Measurements from ENCODE around the gene ME2.
"Not testable (repeated sequence)": the region's sequence is repeated elsewhere in the genome, so short reads cannot be mapped to it uniquely, and the experiment has no call there.

The ME2 gene

DNA sequence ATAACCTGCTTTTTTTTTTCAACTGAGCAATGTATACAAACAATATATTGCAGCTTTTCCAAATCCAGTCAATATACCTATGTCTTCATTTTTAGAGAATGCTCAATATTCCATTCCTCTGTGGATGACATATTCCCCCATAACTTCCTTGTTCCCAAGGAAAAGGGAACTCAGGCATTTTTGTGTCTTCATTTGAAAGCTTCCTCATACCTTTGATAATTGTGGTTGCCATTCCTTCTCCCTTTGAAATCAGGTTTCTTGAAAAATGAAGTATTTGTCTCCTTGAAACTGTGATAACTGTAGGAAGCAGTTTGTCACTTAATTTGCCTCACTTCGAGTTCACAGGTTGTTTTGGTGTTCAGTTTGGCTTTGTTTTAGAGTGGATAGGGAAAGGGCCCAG, 102.5 kb downstream of the ME2 start:
- no peak for DNase-seq

DNA sequence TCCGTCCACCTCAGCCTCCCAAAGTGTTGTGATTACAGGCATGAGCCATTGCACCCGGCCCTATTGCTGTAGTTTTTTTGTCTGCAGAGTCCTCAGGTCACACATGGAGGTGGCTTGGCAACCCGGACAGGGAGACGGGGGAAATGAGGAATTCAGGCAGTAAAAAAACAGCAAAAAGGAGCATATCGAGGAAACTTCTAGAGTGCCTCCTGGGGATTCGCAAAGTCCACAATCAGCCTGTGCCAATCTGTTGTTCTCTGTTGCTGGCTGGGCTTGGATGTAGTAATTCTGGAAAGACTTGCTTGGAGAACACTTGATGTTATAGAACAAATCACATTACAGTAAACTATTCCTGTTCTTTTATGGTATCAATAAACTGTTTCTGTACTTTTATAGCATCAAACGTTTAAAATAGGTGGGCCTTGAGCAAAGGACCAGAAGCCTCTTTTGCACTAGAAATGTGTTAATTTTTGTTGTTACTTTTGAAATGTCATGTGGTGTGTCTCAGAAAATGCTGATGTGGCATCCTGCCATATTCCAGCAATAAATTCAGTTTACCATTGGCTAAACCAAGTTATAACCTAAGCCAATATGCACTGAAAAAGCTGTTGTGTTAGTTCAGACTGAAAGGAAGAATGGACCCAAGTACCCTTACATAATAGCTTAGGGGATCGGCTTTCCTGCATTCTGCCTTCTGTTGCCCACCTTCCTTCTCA, 103.3 kb downstream of the ME2 start:
- no peak for DNase-seq

GRCh38 chr18:50982802-50983179, 103.9 kb downstream of the ME2 start:
- no peak for DNase-seq

DNA sequence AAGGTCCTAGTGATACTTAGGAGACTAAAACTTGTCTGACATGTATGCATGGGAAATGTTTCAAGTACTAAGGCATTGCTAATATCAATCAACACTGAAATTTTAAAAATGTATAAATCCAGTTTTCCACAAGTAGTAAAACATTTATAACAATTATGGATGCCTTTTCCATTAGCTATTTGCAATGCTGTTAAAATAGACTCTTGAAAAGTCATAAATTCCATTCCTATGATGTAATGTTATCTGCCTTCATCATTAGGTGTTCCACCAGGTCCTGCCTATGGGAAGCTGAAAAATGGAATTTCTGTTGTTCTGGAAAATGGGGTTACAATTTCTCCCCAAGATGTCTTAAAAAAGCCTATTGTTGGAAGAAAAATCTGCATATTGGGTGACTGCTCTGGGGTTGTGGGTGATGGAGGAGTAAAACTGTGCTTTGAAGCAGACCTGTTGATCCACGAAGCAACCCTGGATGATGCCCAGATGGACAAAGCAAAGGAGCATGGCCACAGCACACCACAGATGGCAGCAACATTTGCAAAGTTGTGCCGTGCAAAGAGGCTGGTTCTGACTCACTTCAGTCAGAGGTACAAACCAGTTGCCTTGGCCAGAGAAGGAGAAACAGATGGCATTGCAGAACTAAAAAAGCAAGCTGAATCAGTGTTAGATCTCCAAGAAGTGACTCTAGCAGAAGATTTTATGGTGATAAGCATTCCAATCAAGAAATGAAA, 107.6 kb downstream of the ME2 start:
- no peak for DNase-seq

- no peak for DNase-seq
These were observed 108.3 kb downstream of the ME2 start for GRCh38 chr18:50987261-50987660.

DNA sequence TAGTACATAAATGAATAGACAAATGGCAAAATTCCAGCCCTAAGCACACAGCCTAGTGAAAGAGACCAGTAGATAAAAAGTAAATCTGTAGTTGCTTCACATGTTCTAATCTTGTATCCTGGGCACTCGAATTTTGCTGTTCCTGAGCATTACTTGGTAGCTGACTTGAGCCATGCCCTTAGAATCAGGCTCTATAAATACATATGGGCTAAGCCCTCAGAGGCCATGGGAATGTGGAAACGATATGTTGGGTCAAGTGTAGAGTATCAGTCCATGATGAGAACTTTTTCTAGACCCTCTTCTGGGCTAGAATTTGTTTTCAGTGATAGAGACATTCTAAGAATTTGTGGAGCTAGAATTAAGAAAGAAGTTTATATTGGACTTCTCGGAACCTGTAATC, 110.8 kb downstream of the ME2 start:
- no peak for DNase-seq

- DNase-seq = no peak
These were observed 113.4 kb downstream of the ME2 start for GRCh38 chr18:50992351-50992762.

- DNase-seq = no peak
These were observed 115.1 kb downstream of the ME2 start for GRCh38 chr18:50994031-50994430.

DNA sequence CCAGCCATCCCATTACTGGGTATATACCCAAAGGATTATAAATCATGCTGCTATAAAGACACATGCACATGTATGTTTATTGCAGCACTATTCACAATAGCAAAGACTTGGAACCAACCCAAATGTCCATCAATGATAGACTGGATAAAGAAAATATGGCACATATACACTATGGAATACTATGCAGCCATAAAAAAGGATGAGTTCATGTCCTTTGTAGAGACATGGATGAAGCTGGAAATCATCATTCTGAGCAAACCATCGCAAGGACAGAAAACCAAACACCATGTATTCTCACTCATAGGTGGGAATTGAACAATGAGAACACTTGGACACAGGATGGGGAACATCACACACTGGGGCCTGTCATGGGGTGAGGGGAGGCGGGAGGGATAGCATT, 124.3 kb downstream of the ME2 start:
- not testable (repeated sequence) for DNase-seq

All from activated T-cell treated with anti-CD3 and anti-CD28 coated beads, Interleukin-2, amount 50 U/mL, for 1 hour (primary cell).